HFFc6 (cell line): Measurements from ENCODE around the gene SSMEM1. TPM values are rescaled to one million over a fixed set of nuclear protein-coding genes. Genes with fewer than 3 reads are reported as not detected.
A peak's percentile ranks its signal among the peaks of the same experiment; 100 is the strongest.

Experiments
- DNase-seq: peaks from one replicate; pipeline ENCODE4 v3.0.0-alpha.2; 2018
- H3K27ac Mint-ChIP-seq: 2 replicates; pipeline ENCODE4 v1.8.0; 2020; ENCODE audit warnings: mild to moderate bottlenecking, mixed read lengths
- H3K27me3 Mint-ChIP-seq: 2 replicates; pipeline ENCODE4 v1.8.0; 2021; ENCODE audit warnings: mild to moderate bottlenecking, moderate library complexity, mixed read lengths; ENCODE audit not compliant: insufficient read depth
- H3K36me3 Mint-ChIP-seq: 2 replicates; pipeline ENCODE4 v1.8.0; 2021; ENCODE audit warnings: low read depth, mixed read lengths
- H3K4me1 Mint-ChIP-seq: 2 replicates; pipeline ENCODE4 v1.8.0; 2020; ENCODE audit warnings: low read depth, mixed read lengths
- H3K4me3 Mint-ChIP-seq: 2 replicates; pipeline ENCODE4 v1.8.0; 2020; ENCODE audit warnings: mild to moderate bottlenecking, moderate library complexity, mixed read lengths
- H3K9me3 Mint-ChIP-seq: 2 replicates; pipeline ENCODE4 v1.8.0; 2020; ENCODE audit warnings: mild to moderate bottlenecking, mixed read lengths
- total RNA-seq, 6 experiments: library from RNA; stranded (reverse); fragmentation: NEBNext Ultra II Directional; extraction: Animal tissue kit (Norgen Biotek cat#: 25700); gene quantifications; 2 replicates in 1 of 6; 3 replicates in 5 of 6; pipeline ENCODE4 v1.2.3, GENCODE V29; 2021
- TF ChIP-seq, protein P1 (sequence below): fragments of 200-600 bp; sonication (generic); IDR thresholded peaks from 2 replicates; pipeline ENCODE4 v1.5.0; 2021; ENCODE audit warnings: antibody characterized with exemption, mild to moderate bottlenecking

The SSMEM1 gene
- total RNA-seq, 6 experiments from 2014 or later, result not detected

DNA sequence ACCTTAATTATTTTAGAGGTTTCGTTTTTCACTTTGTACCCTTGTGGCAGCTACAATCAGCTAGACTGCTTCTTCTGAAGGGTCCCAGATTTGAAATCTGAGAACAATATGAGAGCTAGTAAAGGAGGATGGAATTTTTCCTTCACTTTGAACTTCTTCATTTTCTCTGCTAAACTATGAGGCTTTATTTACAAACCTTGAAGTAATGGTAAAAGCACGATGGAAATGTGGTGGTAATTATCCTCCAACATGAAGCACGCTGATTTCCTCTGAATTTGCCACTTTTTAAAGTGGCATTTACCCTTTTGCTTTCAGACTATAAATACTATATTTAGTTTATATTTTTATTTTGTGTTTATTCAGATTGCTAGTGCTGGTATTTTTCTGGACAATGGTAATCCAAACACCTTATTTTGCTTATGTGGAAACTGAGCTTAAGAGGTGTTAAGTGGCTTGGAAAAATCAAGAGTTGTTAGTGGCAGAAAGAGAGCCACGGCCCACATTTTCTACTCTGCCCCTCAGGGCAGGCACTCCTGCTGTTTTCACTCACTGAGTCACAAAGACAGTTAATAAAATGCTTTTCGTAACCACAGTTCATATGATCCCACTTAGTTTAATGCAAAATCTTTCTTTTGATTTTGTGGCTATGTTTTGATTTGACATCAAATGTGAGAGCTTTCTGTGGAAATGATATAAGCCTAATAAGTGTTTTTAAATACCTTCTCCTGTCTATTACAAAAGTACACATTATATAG lies 2.7 kb downstream of the SSMEM1 start:
- Mint-ChIP-seq H3K27ac (peak overlapping the region; percentile 84), H3K9me3 (no peaks in the 10 kb centered on the region), H3K4me1 (peaks cover 38% of the 10 kb centered on the region), H3K36me3 (0 out of 2 replicates have a peak, but pooled peaks cover 4% of the 10 kb centered on the region), H3K4me3 (peak overlapping the region; percentile 77), H3K27me3 (peaks cover 7% of the 10 kb centered on the region)
- TF ChIP-seq, protein P1, sequence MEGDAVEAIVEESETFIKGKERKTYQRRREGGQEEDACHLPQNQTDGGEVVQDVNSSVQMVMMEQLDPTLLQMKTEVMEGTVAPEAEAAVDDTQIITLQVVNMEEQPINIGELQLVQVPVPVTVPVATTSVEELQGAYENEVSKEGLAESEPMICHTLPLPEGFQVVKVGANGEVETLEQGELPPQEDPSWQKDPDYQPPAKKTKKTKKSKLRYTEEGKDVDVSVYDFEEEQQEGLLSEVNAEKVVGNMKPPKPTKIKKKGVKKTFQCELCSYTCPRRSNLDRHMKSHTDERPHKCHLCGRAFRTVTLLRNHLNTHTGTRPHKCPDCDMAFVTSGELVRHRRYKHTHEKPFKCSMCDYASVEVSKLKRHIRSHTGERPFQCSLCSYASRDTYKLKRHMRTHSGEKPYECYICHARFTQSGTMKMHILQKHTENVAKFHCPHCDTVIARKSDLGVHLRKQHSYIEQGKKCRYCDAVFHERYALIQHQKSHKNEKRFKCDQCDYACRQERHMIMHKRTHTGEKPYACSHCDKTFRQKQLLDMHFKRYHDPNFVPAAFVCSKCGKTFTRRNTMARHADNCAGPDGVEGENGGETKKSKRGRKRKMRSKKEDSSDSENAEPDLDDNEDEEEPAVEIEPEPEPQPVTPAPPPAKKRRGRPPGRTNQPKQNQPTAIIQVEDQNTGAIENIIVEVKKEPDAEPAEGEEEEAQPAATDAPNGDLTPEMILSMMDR, result no peak
- peak; percentile 55 for DNase-seq

DNA sequence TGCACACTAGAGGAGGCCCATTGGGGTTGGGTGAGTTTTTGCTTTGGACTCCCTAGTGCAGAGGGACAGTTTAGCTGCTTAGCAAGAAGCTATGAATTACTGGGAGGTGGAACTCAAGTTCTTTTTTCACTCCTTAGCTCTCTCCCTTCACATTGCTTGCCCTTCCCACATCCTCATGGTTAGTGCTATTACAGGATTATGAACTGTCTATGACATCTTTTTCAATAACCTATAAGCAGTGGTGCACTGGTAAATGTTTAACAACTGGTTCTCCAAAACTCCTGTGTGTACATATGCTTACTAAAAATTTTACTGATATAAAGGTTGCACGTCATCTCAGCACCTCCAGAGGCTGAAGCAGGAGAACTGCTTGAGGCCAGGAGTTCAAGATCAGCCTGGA lies 6.2 kb downstream of the SSMEM1 start:
- Mint-ChIP-seq H3K36me3 (no peaks in the 10 kb centered on the region), H3K4me3 (no peak overlapping the region), H3K4me1 (peaks cover 15% of the 10 kb centered on the region), H3K27me3 (peaks cover 7% of the 10 kb centered on the region), H3K9me3 (no peaks in the 10 kb centered on the region), H3K27ac (no peak overlapping the region)
- no peak for DNase-seq
- TF ChIP-seq, protein P1, result no peak

DNA sequence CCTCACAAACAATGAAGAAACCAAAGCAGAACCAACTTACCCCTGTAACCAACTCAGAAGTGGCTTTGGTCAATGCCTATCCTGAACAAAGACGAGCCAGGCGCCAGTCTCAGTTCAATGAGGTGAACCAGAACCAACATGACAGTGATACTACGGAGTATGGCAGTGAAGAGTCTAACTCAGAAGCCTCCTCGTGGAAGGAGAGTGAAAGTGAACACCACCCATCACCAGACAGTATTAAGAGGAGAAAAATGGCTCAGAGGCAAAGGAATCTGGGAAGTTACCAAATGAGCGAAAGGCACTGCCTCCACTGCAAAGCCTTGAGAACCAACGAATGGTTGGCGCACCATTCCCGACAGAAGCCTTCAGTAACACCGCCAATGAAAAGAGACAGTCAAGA lies 8.4 kb downstream of the SSMEM1 start:
- no peak overlapping the region for H3K27ac Mint-ChIP-seq
- H3K4me1 Mint-ChIP-seq, result no peaks in the 10 kb centered on the region
- TF ChIP-seq, protein P1, result no peak
- no peaks in the 10 kb centered on the region for H3K9me3 Mint-ChIP-seq
- DNase-seq, result no peak
- peaks cover 17% of the 10 kb centered on the region for H3K27me3 Mint-ChIP-seq
- no peak overlapping the region for H3K4me3 Mint-ChIP-seq
- H3K36me3 Mint-ChIP-seq, result no peaks in the 10 kb centered on the region

DNA sequence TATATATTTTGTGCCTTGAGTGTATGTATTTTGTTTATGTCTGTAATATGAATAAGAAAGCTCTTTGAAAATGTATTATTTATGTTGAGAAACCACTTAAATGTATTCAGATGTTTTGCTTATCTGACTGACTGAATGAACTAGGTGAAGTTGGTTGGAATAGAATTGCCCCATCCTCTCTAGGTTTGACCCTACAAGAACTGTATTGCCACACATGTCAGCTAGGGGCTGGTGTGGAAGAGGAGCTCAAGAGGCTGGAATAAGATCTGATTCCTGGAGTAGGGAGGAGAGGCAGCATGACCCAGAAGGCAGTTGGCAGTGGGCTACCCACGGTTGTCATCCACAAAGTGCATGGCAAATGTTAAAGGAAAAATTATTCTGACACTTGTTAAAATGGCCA lies 9.1 kb downstream of the SSMEM1 start:
- TF ChIP-seq, protein P1, result no peak
- Mint-ChIP-seq H3K4me3 (no peak overlapping the region), H3K4me1 (no peaks in the 10 kb centered on the region), H3K27ac (no peak overlapping the region), H3K36me3 (no peaks in the 10 kb centered on the region), H3K9me3 (no peaks in the 10 kb centered on the region), H3K27me3 (peaks cover 18% of the 10 kb centered on the region)
- no peak for DNase-seq

DNA sequence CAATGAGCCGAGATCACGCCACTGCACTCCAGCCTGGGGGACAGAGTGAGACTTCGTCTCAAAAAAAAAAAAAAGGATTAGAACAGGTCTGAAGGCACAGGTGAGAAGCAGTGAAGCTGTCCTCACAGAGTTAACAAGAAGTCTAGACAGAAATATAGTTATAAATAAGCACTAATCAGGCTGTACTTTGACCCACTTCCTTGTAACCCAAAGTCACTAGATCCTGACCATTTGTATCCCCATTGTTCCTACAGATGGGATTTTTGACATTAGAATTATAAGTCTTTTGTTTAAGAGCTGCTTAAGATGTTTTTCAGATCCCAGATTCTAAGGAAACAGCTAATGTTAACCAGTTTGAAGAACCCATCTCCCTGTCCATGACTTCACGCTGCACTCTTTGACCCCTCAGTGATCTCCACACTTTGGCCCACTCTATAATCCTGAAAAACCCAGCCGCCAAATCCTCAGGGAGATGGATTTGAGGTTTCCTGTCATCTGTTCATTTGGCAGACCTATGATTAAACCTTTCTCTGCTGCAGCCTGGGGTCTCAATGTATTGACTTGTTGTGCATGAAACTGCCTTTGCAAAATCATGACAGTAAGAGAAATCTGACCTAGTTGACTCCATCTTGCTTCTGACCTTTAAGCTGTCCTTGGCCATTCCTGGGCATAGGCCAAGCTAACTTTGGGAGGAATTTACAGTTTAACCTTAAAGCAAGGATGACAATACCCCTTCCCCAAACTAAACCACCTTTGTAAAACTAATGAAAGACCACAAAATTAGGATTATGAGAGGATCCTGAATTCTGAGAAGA lies 11.4 kb downstream of the SSMEM1 start:
- Mint-ChIP-seq H3K27ac (no peak overlapping the region), H3K4me3 (no peak overlapping the region), H3K27me3 (peaks cover 21% of the 10 kb centered on the region), H3K36me3 (no peaks in the 10 kb centered on the region), H3K4me1 (no peaks in the 10 kb centered on the region), H3K9me3 (no peaks in the 10 kb centered on the region)
- no peak for DNase-seq
- TF ChIP-seq, protein P1, result no peak
